Mesenchymal stem cell (in vitro differentiated cells and primary cell): ENCODE results near the gene CNTNAP2.

Source experiments
- DNase-seq: peaks from one replicate; pipeline ENCODE4 v3.0.0-alpha.2; 2013
- H2AFZ ChIP-seq: one replicate; pipeline ENCODE4 v1.6.1; 2013; ENCODE audit warnings: low read depth, mild to moderate bottlenecking, control low read depth, inconsistent platforms, low read length, moderate library complexity
- H2AK5ac ChIP-seq: 2 replicates; pipeline ENCODE4 v1.6.1; 2013; ENCODE audit warnings: low read length, moderate library complexity, mild to moderate bottlenecking, inconsistent platforms; ENCODE audit not compliant: severe bottlenecking
- H2BK120ac ChIP-seq: one replicate; pipeline ENCODE4 v1.6.1; 2013; ENCODE audit warnings: low read depth, mild to moderate bottlenecking, inconsistent platforms, low read length, moderate library complexity
- H2BK12ac ChIP-seq, 2 experiments: one replicate each; pipeline ENCODE4 v1.6.1; 2013; ENCODE audit warnings: inconsistent platforms in 2 of 2, low read length in 2 of 2, mild to moderate bottlenecking in 2 of 2, moderate library complexity in 2 of 2, control low read depth in 1 of 2
- H2BK15ac ChIP-seq: one replicate; pipeline ENCODE4 v1.6.1; 2013; ENCODE audit warnings: mild to moderate bottlenecking, low read depth, inconsistent platforms; ENCODE audit not compliant: poor library complexity, severe bottlenecking
- H2BK5ac ChIP-seq: 2 replicates; pipeline ENCODE4 v1.6.1; 2013; ENCODE audit warnings: low read depth, mild to moderate bottlenecking, low read length, control low read depth, inconsistent platforms; ENCODE audit not compliant: poor library complexity, severe bottlenecking
- H3K14ac ChIP-seq, 2 experiments: one replicate each; pipeline ENCODE4 v1.6.1; 2013; ENCODE audit warnings: inconsistent platforms in 2 of 2, low read length in 2 of 2, control low read depth in 1 of 2, mild to moderate bottlenecking in 1 of 2, moderate library complexity in 1 of 2
- H3K18ac ChIP-seq, 2 experiments: one replicate each; pipeline ENCODE4 v1.6.1; 2013; ENCODE audit warnings: inconsistent platforms in 2 of 2, low read length in 2 of 2, control low read depth in 1 of 2, low read depth in 1 of 2, mild to moderate bottlenecking in 1 of 2
- H3K23ac ChIP-seq, 2 experiments: one replicate each; pipeline ENCODE4 v1.6.1; 2013; ENCODE audit warnings: inconsistent platforms in 2 of 2, low read length in 2 of 2, mild to moderate bottlenecking in 2 of 2, moderate library complexity in 2 of 2, control low read depth in 1 of 2
- H3K27ac ChIP-seq: 2 replicates; pipeline ENCODE4 v1.5.1; 2013; ENCODE audit warnings: mild to moderate bottlenecking, moderate library complexity, low read length, control low read depth, inconsistent platforms; ENCODE audit not compliant: poor library complexity, severe bottlenecking
- H3K27me3 ChIP-seq, 2 experiments: 2 replicates each; pipeline versions ENCODE4 v1.6.1 to v1.7.0; 2013; ENCODE audit warnings: low read length in 2 of 2, mild to moderate bottlenecking in 2 of 2, moderate library complexity in 2 of 2, control low read depth in 1 of 2, inconsistent platforms in 1 of 2; ENCODE audit not compliant: control insufficient read depth in 1 of 2, insufficient read depth in 1 of 2
- H3K36me3 ChIP-seq, 2 experiments: 2 replicates each; pipeline versions ENCODE4 v1.6.1 to v1.7.0; 2013; ENCODE audit warnings: low read length in 2 of 2, control low read depth in 1 of 2, inconsistent platforms in 1 of 2, low read depth in 1 of 2, mild to moderate bottlenecking in 1 of 2; ENCODE audit not compliant: insufficient read depth in 2 of 2, control insufficient read depth in 1 of 2
- H3K4ac ChIP-seq, 2 experiments: one replicate each; pipeline ENCODE4 v1.6.1; 2013; ENCODE audit warnings: inconsistent platforms in 2 of 2, low read length in 2 of 2, mild to moderate bottlenecking in 2 of 2, moderate library complexity in 2 of 2, control low read depth in 1 of 2, low read depth in 1 of 2
- H3K4me1 ChIP-seq: 2 replicates; pipeline ENCODE4 v1.6.1; 2013; ENCODE audit warnings: low read depth, low read length, control low read depth; ENCODE audit not compliant: control insufficient read depth, insufficient read depth
- H3K4me2 ChIP-seq: 2 replicates; pipeline ENCODE4 v1.6.1; 2013; ENCODE audit warnings: low read length, mild to moderate bottlenecking, inconsistent platforms; ENCODE audit not compliant: poor library complexity, severe bottlenecking
- H3K4me3 ChIP-seq, 2 experiments: 2 replicates each; pipeline versions ENCODE4 v1.5.1 to v1.7.0; 2013; ENCODE audit warnings: low read length in 2 of 2, mild to moderate bottlenecking in 2 of 2, control low read depth in 1 of 2, low read depth in 1 of 2; ENCODE audit not compliant: insufficient read depth in 1 of 2
- H3K79me1 ChIP-seq: replicated peaks from 2 replicates; pipeline ENCODE4 v1.6.1; 2013; ENCODE audit warnings: mild to moderate bottlenecking, control low read depth, low read length, inconsistent platforms; ENCODE audit not compliant: poor library complexity, severe bottlenecking
- H3K9ac ChIP-seq: 2 replicates; pipeline ENCODE4 v1.7.0; 2013; ENCODE audit warnings: mild to moderate bottlenecking, low read length, moderate library complexity
- H3K9me3 ChIP-seq: 2 replicates; pipeline ENCODE4 v1.7.0; 2013; ENCODE audit warnings: mild to moderate bottlenecking, low read length; ENCODE audit not compliant: control insufficient read depth
- H4K8ac ChIP-seq: one replicate; pipeline ENCODE4 v1.6.1; 2013; ENCODE audit warnings: inconsistent platforms, mild to moderate bottlenecking, low read length, moderate library complexity
- H4K91ac ChIP-seq: one replicate; pipeline ENCODE4 v1.6.1; 2013; ENCODE audit warnings: mild to moderate bottlenecking, low read length, inconsistent platforms
- WGBS: methylation state at CpG from one replicate; pipeline ENCODE4 v1.1.7; 2013; ENCODE audit warnings: mixed read lengths; 5-methylcytosine and 5-hydroxymethylcytosine counted together

The CNTNAP2 gene

DNA sequence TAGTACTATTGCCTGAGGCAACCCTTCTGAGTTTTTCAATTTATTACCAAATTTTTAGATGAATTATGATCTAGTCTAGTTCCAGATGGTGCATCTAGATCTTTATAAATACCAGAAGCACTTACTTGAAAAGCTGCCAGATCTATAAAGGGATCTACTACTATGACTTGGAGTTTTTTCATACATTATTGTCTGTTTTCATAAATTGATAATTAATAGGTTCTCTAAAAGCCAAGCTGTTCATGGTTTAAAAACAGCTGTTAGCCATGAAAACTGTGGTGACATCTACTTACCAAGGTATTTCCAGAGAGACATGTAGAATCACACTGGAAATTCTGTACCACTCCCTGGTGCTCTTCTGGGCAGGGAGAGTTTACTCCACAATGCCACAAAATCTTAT is 1687.4 kb downstream of the CNTNAP2 start:
- Histone ChIP-seq H3K14ac (no peak overlapping the region), H3K9ac (no peak overlapping the region), H3K4me2 (no peak overlapping the region), H3K79me1 (no peaks in the 10 kb centered on the region), H4K8ac (no peak overlapping the region), H3K27ac (no peak overlapping the region), H2BK120ac (no peak overlapping the region), H3K4me1 (no peaks in the 10 kb centered on the region), H2AFZ (no peak overlapping the region), H2AK5ac (no peak overlapping the region), H3K4me3 (no peak overlapping the region), H3K9me3 (peaks cover 20% of the 10 kb centered on the region), H2BK5ac (no peak overlapping the region), H2BK12ac (no peak overlapping the region), H3K27me3 (no peaks in the 10 kb centered on the region), H3K23ac (no peak overlapping the region), H4K91ac (no peak overlapping the region), H2BK15ac (no peak overlapping the region), H3K18ac (no peak overlapping the region), H3K4ac (no peak overlapping the region), H3K36me3 (no peaks in the 10 kb centered on the region)
- DNase-seq, result no peak

DNA sequence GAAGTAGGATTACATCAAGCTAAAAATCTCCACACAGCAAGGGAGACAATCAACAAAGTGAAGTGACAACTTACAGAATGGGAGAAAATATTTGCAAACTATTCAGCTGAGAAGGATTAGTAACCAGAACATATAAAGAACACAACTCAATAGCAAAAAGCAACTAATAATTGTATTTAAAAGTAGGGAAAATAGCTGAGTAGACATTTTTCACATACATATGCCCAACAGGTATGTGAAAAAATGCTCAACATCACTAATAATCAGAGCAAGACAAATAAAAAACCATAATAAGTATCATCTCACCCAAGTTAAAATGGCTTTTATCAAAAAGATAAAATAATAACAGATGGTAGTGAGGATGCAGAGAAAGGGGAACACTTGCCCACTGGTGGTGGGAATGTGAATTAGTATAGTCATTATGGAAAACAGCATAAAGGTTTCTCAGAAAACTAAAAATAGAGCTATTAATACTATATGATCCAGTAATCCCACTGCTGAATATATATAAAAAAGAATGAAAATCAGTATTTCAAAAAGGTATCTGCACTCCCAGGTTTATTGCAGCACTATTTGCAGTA is 1689.5 kb downstream of the CNTNAP2 start:
- H3K14ac ChIP-seq, result no peak overlapping the region
- no peaks in the 10 kb centered on the region for H3K4me1 ChIP-seq
- no peak overlapping the region for H2BK12ac ChIP-seq
- H3K36me3 ChIP-seq, result no peaks in the 10 kb centered on the region
- DNase-seq, result no peak
- H3K4me2 ChIP-seq, result no peak overlapping the region
- H3K4ac ChIP-seq, result no peak overlapping the region
- H3K27me3 ChIP-seq, result no peaks in the 10 kb centered on the region
- H3K79me1 ChIP-seq, result no peaks in the 10 kb centered on the region
- no peak overlapping the region for H2AK5ac ChIP-seq
- no peak overlapping the region for H3K23ac ChIP-seq
- no peak overlapping the region for H3K4me3 ChIP-seq
- peaks cover 20% of the 10 kb centered on the region for H3K9me3 ChIP-seq
- H3K9ac ChIP-seq, result no peak overlapping the region
- H3K18ac ChIP-seq, result no peak overlapping the region
- no peak overlapping the region for H2BK15ac ChIP-seq
- H3K27ac ChIP-seq, result no peak overlapping the region
- H4K8ac ChIP-seq, result no peak overlapping the region
- no peak overlapping the region for H2AFZ ChIP-seq
- no peak overlapping the region for H4K91ac ChIP-seq
- H2BK120ac ChIP-seq, result no peak overlapping the region
- no peak overlapping the region for H2BK5ac ChIP-seq

- Histone ChIP-seq H3K4me2 (no peak overlapping the region), H3K27ac (no peak overlapping the region), H3K79me1 (no peaks in the 10 kb centered on the region), H3K9me3 (peaks cover 19% of the 10 kb centered on the region), H3K9ac (no peak overlapping the region), H2AFZ (no peak overlapping the region), H3K18ac (no peak overlapping the region), H3K4me3 (no peak overlapping the region), H4K8ac (no peak overlapping the region), H3K27me3 (no peaks in the 10 kb centered on the region), H3K36me3 (no peaks in the 10 kb centered on the region), H2BK15ac (no peak overlapping the region), H3K4ac (no peak overlapping the region), H2BK5ac (no peak overlapping the region), H2BK12ac (no peak overlapping the region), H2AK5ac (no peak overlapping the region), H3K23ac (no peak overlapping the region), H3K14ac (no peak overlapping the region), H3K4me1 (no peaks in the 10 kb centered on the region), H4K91ac (no peak overlapping the region), H2BK120ac (no peak overlapping the region)
- WGBS, result 68% methylated on average over 2 of the region's 3 CpGs
- DNase-seq, result no peak
Observed at GRCh38 chr7:147809786-147810185, 1693.2 kb downstream of the CNTNAP2 start.

GRCh38 chr7:147810269-147810668 is 1693.7 kb downstream of the CNTNAP2 start:
- Histone ChIP-seq H4K8ac (no peak overlapping the region), H3K79me1 (no peaks in the 10 kb centered on the region), H2BK15ac (no peak overlapping the region), H2BK120ac (no peak overlapping the region), H3K4ac (no peak overlapping the region), H2AK5ac (no peak overlapping the region), H2BK12ac (no peak overlapping the region), H3K4me1 (no peaks in the 10 kb centered on the region), H3K14ac (no peak overlapping the region), H3K9ac (no peak overlapping the region), H3K36me3 (no peaks in the 10 kb centered on the region), H3K9me3 (peaks cover 15% of the 10 kb centered on the region), H3K18ac (no peak overlapping the region), H4K91ac (no peak overlapping the region), H3K4me2 (no peak overlapping the region), H3K27ac (no peak overlapping the region), H3K27me3 (no peaks in the 10 kb centered on the region), H3K4me3 (no peak overlapping the region), H3K23ac (no peak overlapping the region), H2BK5ac (no peak overlapping the region), H2AFZ (no peak overlapping the region)
- DNase-seq, result no peak
